CD4-positive, CD25-positive, alpha-beta regulatory T cell (primary cell): Measurements from ENCODE around the gene FNBP1L. TPM values are rescaled to one million over a fixed set of nuclear protein-coding genes. Genes with fewer than 3 reads are reported as not detected.
"Not testable (repeated sequence)": the region's sequence is repeated elsewhere in the genome, so short reads cannot be mapped to it uniquely, and the experiment has no call there.

Source experiments
- ATAC-seq, 2 donors: fragments of 150-1000 bp; cut with Tn5 transposase; one replicate each; pipeline ENCODE4 v1.10.0; 2021; ENCODE audit warnings: low read depth in 2 of 2, moderate number of reproducible peaks in 2 of 2, moderate library complexity in 1 of 2
- DNase-seq, 3 donors: peaks; one replicate each; pipeline versions ENCODE4 v3.0.0 to v3.0.0-alpha.2; 2012 to 2022; ENCODE audit warnings: mixed read lengths in 1 of 3
- H3K27ac ChIP-seq: one replicate; pipeline ENCODE4 v1.7.0; 2013; ENCODE audit warnings: mild to moderate bottlenecking, low read length; ENCODE audit not compliant: insufficient read depth, poor library complexity, severe bottlenecking
- H3K27me3 ChIP-seq: one replicate; pipeline ENCODE4 v1.7.0; 2013; ENCODE audit warnings: low read length; ENCODE audit not compliant: control insufficient read depth, insufficient read depth
- H3K36me3 ChIP-seq: one replicate; pipeline ENCODE4 v1.7.0; 2013; ENCODE audit warnings: mild to moderate bottlenecking, low read length, moderate library complexity; ENCODE audit not compliant: control insufficient read depth, insufficient read depth
- H3K4me1 ChIP-seq: 2 replicates; pipeline ENCODE4 v1.7.0; 2013; ENCODE audit warnings: mild to moderate bottlenecking, low read length; ENCODE audit not compliant: insufficient read depth, control insufficient read depth, poor library complexity, severe bottlenecking
- H3K4me3 ChIP-seq: one replicate; pipeline ENCODE4 v1.7.0; 2013; ENCODE audit warnings: low read depth, mild to moderate bottlenecking, low read length, moderate library complexity
- H3K9me3 ChIP-seq, 2 experiments: 1 replicate in 1 of 2; 2 replicates in 1 of 2; pipeline ENCODE4 v1.7.0; 2013; ENCODE audit warnings: low read length in 2 of 2, mild to moderate bottlenecking in 1 of 2, moderate library complexity in 1 of 2; ENCODE audit not compliant: control insufficient read depth in 2 of 2
- H3K27ac Mint-ChIP-seq, 3 donors: one replicate each; pipeline ENCODE4 v1.8.0; 2020 to 2022; ENCODE audit warnings: mild to moderate bottlenecking in 3 of 3, mixed read lengths in 3 of 3, moderate library complexity in 2 of 3
- H3K27me3 Mint-ChIP-seq: one replicate; pipeline ENCODE4 v1.8.0; 2022; ENCODE audit warnings: mild to moderate bottlenecking, mixed read lengths
- H3K36me3 Mint-ChIP-seq: one replicate; pipeline ENCODE4 v1.8.0; 2020; ENCODE audit warnings: mixed read lengths
- H3K4me1 Mint-ChIP-seq, 4 donors: one replicate each; pipeline ENCODE4 v1.8.0; 2020 to 2022; ENCODE audit warnings: mixed read lengths in 4 of 4, mild to moderate bottlenecking in 1 of 4
- H3K4me3 Mint-ChIP-seq, 4 donors: one replicate each; pipeline ENCODE4 v1.8.0; 2020 to 2022; ENCODE audit warnings: mild to moderate bottlenecking in 4 of 4, mixed read lengths in 4 of 4, moderate library complexity in 3 of 4
- H3K9me3 Mint-ChIP-seq, 7 donors: one replicate each; pipeline ENCODE4 v1.8.0; 2020 to 2022; ENCODE audit warnings: mixed read lengths in 7 of 7, mild to moderate bottlenecking in 3 of 7, moderate library complexity in 2 of 7
- polyA plus RNA-seq, 4 donors: library from polyadenylated mRNA; unstranded; fragments of 300-500 nt; fragmentation: Illumina TruSeq; gene quantifications; one replicate each; pipeline ENCODE4 v1.2.3, GENCODE V29; 2021
- total RNA-seq: library from RNA; stranded (reverse); gene quantifications from one replicate; pipeline ENCODE4 v1.2.3, GENCODE V29; 2022

The FNBP1L gene
- total and polyA plus RNA-seq, 5 donors from 2014 or later = 0.10 to 2.4 (median 0.34) TPM; not detected in 1

GRCh38 chr1:93552741-93553455 lies 105.0 kb downstream of the FNBP1L start:
- no peak overlapping the region for H3K4me3 Mint-ChIP-seq
- Histone ChIP-seq H3K4me1 (no peaks in the 10 kb centered on the region), H3K9me3 (no peaks in the 10 kb centered on the region), H3K27me3 (peaks cover 5% of the 10 kb centered on the region), H3K4me3 (no peak overlapping the region), H3K27ac (no peak overlapping the region), H3K36me3 (no peaks in the 10 kb centered on the region)
- peaks cover 0 to 11% (median 7%) of the 10 kb centered on the region in 4 donors for H3K4me1 Mint-ChIP-seq
- no peak for ATAC-seq
- DNase-seq = peak in 1 of 3 donors; percentile 13
- H3K27me3 Mint-ChIP-seq = no peaks in the 10 kb centered on the region
- no peaks in the 10 kb centered on the region for H3K9me3 Mint-ChIP-seq
- H3K27ac Mint-ChIP-seq = peak overlapping the region in 1 of 3 donors; percentile 65
- no peaks in the 10 kb centered on the region for H3K36me3 Mint-ChIP-seq

GRCh38 chr1:93553886-93554490 lies 106.1 kb downstream of the FNBP1L start:
- ATAC-seq, H3K36me3 ChIP-seq, H3K4me3 ChIP-seq, H3K36me3 Mint-ChIP-seq, H3K4me1 ChIP-seq, H3K27me3 ChIP-seq, H3K27me3 Mint-ChIP-seq, DNase-seq, H3K27ac Mint-ChIP-seq, H3K27ac ChIP-seq, H3K9me3 Mint-ChIP-seq, H3K4me3 Mint-ChIP-seq, H3K9me3 ChIP-seq: not testable (repeated sequence)
- H3K4me1 Mint-ChIP-seq = peaks cover 0 to 11% (median 7%) of the 10 kb centered on the region in 4 donors

GRCh38 chr1:93554883-93555872 lies 107.3 kb downstream of the FNBP1L start:
- Mint-ChIP-seq H3K27ac (no peak overlapping the region), H3K36me3 (no peaks in the 10 kb centered on the region), H3K27me3 (no peaks in the 10 kb centered on the region), H3K4me3 (no peak overlapping the region), H3K4me1 (peaks cover 0 to 11% (median 7%) of the 10 kb centered on the region in 4 donors), H3K9me3 (peaks cover 0 to 2% (median 0%) of the 10 kb centered on the region in 7 donors)
- no peaks in the 10 kb centered on the region for H3K9me3 ChIP-seq
- H3K4me3 ChIP-seq = peak overlapping the region; percentile 45
- ATAC-seq = no peak
- H3K27ac ChIP-seq = no peak overlapping the region
- no peaks in the 10 kb centered on the region for H3K36me3 ChIP-seq
- DNase-seq = peak in 1 of 3 donors; percentile 14
- H3K27me3 ChIP-seq = peaks cover 7% of the 10 kb centered on the region
- H3K4me1 ChIP-seq = no peaks in the 10 kb centered on the region

DNA sequence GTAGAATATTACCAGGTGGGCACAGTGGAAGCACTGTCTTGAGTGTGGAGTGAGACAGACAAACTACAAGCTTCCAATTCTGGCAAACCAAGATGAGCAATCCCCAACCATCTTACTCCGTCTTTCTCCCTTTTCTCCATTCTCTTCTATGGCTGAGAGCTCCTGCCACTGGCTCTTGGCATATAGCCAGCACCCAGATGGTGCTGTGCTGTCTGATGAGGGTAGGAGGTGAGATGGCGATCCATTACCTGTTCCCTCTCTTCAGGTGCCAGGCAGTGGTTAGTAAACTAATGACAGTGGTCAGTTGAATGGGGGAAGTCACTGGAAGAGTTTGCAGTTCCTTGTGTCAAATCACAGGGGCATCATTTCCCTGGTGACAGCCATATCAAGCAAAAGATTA lies 108.4 kb downstream of the FNBP1L start:
- no peak overlapping the region for H3K27ac ChIP-seq
- H3K9me3 Mint-ChIP-seq = peaks cover 0 to 2% (median 0%) of the 10 kb centered on the region in 7 donors
- no peaks in the 10 kb centered on the region for H3K36me3 ChIP-seq
- H3K27me3 ChIP-seq = peaks cover 4% of the 10 kb centered on the region
- H3K4me1 Mint-ChIP-seq = peaks cover 0 to 11% (median 7%) of the 10 kb centered on the region in 4 donors
- H3K36me3 Mint-ChIP-seq = no peaks in the 10 kb centered on the region
- H3K27ac Mint-ChIP-seq = no peak overlapping the region
- DNase-seq = no peak
- no peak for ATAC-seq
- H3K4me1 ChIP-seq = no peaks in the 10 kb centered on the region
- no peaks in the 10 kb centered on the region for H3K27me3 Mint-ChIP-seq
- no peak overlapping the region for H3K4me3 Mint-ChIP-seq
- no peaks in the 10 kb centered on the region for H3K9me3 ChIP-seq
- H3K4me3 ChIP-seq = no peak overlapping the region

DNA sequence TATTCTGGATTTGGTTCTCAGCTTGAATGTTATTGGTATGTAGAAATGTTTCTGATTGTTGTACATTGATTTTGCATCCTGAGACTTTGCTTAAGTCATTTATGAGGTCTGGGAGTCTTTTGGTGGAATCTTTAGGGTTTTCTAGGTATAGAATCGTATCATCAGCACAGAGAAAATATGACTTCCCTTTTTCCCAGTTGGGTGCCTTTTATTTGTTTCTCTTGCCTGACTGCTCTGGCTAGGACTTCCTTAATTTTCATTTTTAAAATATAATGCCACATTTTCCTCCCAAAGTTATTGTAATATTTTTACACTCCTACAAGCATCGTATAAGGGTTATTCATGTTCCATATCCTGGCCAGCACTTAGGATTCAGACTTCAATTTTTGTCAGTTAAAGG lies 111.1 kb downstream of the FNBP1L start:
- H3K9me3 ChIP-seq = no peaks in the 10 kb centered on the region
- Mint-ChIP-seq H3K4me3 (no peak overlapping the region), H3K27ac (no peak overlapping the region), H3K4me1 (peaks cover 0 to 11% (median 5%) of the 10 kb centered on the region in 4 donors), H3K9me3 (peaks cover 0 to 2% (median 0%) of the 10 kb centered on the region in 7 donors), H3K36me3 (no peaks in the 10 kb centered on the region), H3K27me3 (no peaks in the 10 kb centered on the region)
- H3K36me3 ChIP-seq = no peaks in the 10 kb centered on the region
- H3K4me1 ChIP-seq = no peaks in the 10 kb centered on the region
- H3K4me3 ChIP-seq = no peak overlapping the region
- H3K27me3 ChIP-seq = peaks cover 2% of the 10 kb centered on the region
- H3K27ac ChIP-seq = no peak overlapping the region
- no peak for DNase-seq
- ATAC-seq = no peak

GRCh38 chr1:93559695-93560094 lies 111.8 kb downstream of the FNBP1L start:
- DNase-seq = no peak
- Mint-ChIP-seq H3K9me3 (peaks cover 0 to 2% (median 0%) of the 10 kb centered on the region in 7 donors), H3K4me1 (peaks cover 0 to 9% (median 4%) of the 10 kb centered on the region in 4 donors), H3K36me3 (no peaks in the 10 kb centered on the region), H3K27me3 (no peaks in the 10 kb centered on the region), H3K27ac (peak overlapping the region in 1 of 3 donors; percentile 56), H3K4me3 (no peak overlapping the region)
- Histone ChIP-seq H3K27me3 (peaks cover 2% of the 10 kb centered on the region), H3K36me3 (no peaks in the 10 kb centered on the region), H3K4me1 (no peaks in the 10 kb centered on the region), H3K27ac (no peak overlapping the region), H3K9me3 (no peaks in the 10 kb centered on the region), H3K4me3 (no peak overlapping the region)
- no peak for ATAC-seq

DNA sequence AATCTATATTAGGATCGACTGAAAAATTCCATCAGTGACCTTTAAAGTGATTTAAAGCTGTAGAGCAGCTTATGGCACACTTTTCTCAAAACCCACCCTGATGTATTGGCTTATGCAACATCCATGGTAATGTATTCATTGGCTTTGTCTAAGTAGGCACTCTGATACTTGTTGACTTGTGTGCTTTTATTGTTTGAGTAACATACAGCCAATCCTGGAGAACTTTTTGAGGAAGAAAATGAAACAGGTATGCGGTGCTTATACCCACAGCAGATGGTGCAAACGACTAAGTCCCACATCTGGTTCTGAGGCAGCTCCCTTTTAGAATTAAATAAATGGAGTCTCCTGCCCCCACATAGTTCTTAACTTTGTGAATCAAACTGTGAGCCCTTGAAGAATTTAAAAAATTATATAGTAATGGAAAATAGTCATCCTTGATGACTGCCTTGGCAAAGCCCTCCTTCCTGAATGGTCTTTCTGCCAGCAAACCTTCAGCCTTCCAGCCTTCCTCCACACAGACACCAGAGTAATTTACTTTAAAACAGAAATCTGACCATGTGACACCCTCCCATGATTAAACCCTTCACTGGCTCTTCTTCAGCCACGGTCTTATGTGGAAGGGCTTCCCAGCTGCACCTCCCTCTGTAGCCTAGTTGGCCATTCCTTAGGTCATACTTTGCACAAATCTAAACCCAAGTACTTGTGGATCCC lies 117.7 kb downstream of the FNBP1L start:
- Histone ChIP-seq H3K4me3 (no peak overlapping the region), H3K36me3 (no peaks in the 10 kb centered on the region), H3K4me1 (no peaks in the 10 kb centered on the region), H3K27ac (no peak overlapping the region), H3K9me3 (no peaks in the 10 kb centered on the region), H3K27me3 (no peaks in the 10 kb centered on the region)
- Mint-ChIP-seq H3K4me1 (no peaks in the 10 kb centered on the region), H3K27ac (no peak overlapping the region), H3K36me3 (no peaks in the 10 kb centered on the region), H3K9me3 (no peaks in the 10 kb centered on the region), H3K27me3 (no peaks in the 10 kb centered on the region), H3K4me3 (no peak overlapping the region)
- no peak for DNase-seq
- ATAC-seq = no peak
